Endothelial cell (in vitro differentiated cells): ENCODE measurements around the gene P3R3URF. TPM values are rescaled to one million over a fixed set of nuclear protein-coding genes. Genes with fewer than 3 reads are reported as not detected.

Experiments used
- DNase-seq: peaks from one replicate; pipeline ENCODE4 v3.0.0; 2021; ENCODE audit warnings: low spot score
- H3K27ac Mint-ChIP-seq: one replicate; pipeline ENCODE4 v1.8.0; 2021; ENCODE audit warnings: mixed read lengths, inconsistent platforms; ENCODE audit not compliant: unreplicated experiment
- H3K27me3 Mint-ChIP-seq: one replicate; pipeline ENCODE4 v1.8.0; 2021; ENCODE audit warnings: mild to moderate bottlenecking, moderate library complexity, mixed read lengths, inconsistent platforms; ENCODE audit not compliant: unreplicated experiment
- H3K36me3 Mint-ChIP-seq: one replicate; pipeline ENCODE4 v1.8.0; 2021; ENCODE audit warnings: mild to moderate bottlenecking, low read depth, mixed read lengths, inconsistent platforms; ENCODE audit not compliant: unreplicated experiment
- H3K4me1 Mint-ChIP-seq: one replicate; pipeline ENCODE4 v1.8.0; 2021; ENCODE audit warnings: mild to moderate bottlenecking, mixed read lengths, inconsistent platforms; ENCODE audit not compliant: unreplicated experiment
- H3K4me3 Mint-ChIP-seq: one replicate; pipeline ENCODE4 v1.8.0; 2021; ENCODE audit warnings: mild to moderate bottlenecking, mixed read lengths, inconsistent platforms; ENCODE audit not compliant: unreplicated experiment
- H3K9me3 Mint-ChIP-seq: one replicate; pipeline ENCODE4 v1.8.0; 2021; ENCODE audit warnings: mixed read lengths, inconsistent platforms; ENCODE audit not compliant: unreplicated experiment
- total RNA-seq: library from RNA; stranded (reverse); fragmentation: NEBNext Ultra II Directional; extraction: Animal tissue kit (Norgen Biotek cat#: 25700); gene quantifications from one replicate; pipeline ENCODE4 v1.2.1, GENCODE V29; 2021; ENCODE audit not compliant: unreplicated experiment
- TF ChIP-seq, protein P1 (sequence below): fragments of 200-600 bp; sonication (generic); IDR thresholded peaks from one replicate; pipeline ENCODE4 v1.5.0; 2021; ENCODE audit warnings: antibody characterized with exemption; ENCODE audit not compliant: unreplicated experiment

The P3R3URF gene
- total RNA-seq, 1 donor from 2014 or later = not detected

GRCh38 chr1:46173361-46173856 is 2.9 kb downstream of the P3R3URF start:
- Mint-ChIP-seq H3K4me3 (no peak overlapping the region), H3K27ac (no peak overlapping the region), H3K27me3 (peaks cover 10% of the 10 kb centered on the region), H3K4me1 (peaks cover 5% of the 10 kb centered on the region), H3K9me3 (no peaks in the 10 kb centered on the region), H3K36me3 (peaks cover 7% of the 10 kb centered on the region)
- DNase-seq = no peak
- TF ChIP-seq, protein P1, sequence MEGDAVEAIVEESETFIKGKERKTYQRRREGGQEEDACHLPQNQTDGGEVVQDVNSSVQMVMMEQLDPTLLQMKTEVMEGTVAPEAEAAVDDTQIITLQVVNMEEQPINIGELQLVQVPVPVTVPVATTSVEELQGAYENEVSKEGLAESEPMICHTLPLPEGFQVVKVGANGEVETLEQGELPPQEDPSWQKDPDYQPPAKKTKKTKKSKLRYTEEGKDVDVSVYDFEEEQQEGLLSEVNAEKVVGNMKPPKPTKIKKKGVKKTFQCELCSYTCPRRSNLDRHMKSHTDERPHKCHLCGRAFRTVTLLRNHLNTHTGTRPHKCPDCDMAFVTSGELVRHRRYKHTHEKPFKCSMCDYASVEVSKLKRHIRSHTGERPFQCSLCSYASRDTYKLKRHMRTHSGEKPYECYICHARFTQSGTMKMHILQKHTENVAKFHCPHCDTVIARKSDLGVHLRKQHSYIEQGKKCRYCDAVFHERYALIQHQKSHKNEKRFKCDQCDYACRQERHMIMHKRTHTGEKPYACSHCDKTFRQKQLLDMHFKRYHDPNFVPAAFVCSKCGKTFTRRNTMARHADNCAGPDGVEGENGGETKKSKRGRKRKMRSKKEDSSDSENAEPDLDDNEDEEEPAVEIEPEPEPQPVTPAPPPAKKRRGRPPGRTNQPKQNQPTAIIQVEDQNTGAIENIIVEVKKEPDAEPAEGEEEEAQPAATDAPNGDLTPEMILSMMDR = no peak

GRCh38 chr1:46172321-46172720 is 4.0 kb downstream of the P3R3URF start:
- H3K27ac Mint-ChIP-seq = no peak overlapping the region

GRCh38 chr1:46171871-46172270 is 4.4 kb downstream of the P3R3URF start:
- DNase-seq = no peak
- no peaks in the 10 kb centered on the region for H3K9me3 Mint-ChIP-seq

More at GRCh38 chr1:46172321-46172720, 4.0 kb downstream of the P3R3URF start:
- peaks cover 7% of the 10 kb centered on the region for H3K36me3 Mint-ChIP-seq
- peaks cover 10% of the 10 kb centered on the region for H3K27me3 Mint-ChIP-seq
- no peaks in the 10 kb centered on the region for H3K9me3 Mint-ChIP-seq
- no peak for DNase-seq
- no peak overlapping the region for H3K4me3 Mint-ChIP-seq
- TF ChIP-seq, protein P1 = no peak
- peaks cover 9% of the 10 kb centered on the region for H3K4me1 Mint-ChIP-seq

GRCh38 chr1:46171351-46171750 is 4.9 kb downstream of the P3R3URF start:
- TF ChIP-seq, protein P1 = no peak
- Mint-ChIP-seq H3K9me3 (no peaks in the 10 kb centered on the region), H3K27ac (no peak overlapping the region), H3K27me3 (peaks cover 10% of the 10 kb centered on the region), H3K4me1 (peaks cover 11% of the 10 kb centered on the region), H3K36me3 (peaks cover 7% of the 10 kb centered on the region), H3K4me3 (no peak overlapping the region)
- no peak for DNase-seq

More at GRCh38 chr1:46171871-46172270, 4.4 kb downstream of the P3R3URF start:
- Mint-ChIP-seq H3K36me3 (peaks cover 7% of the 10 kb centered on the region), H3K4me3 (no peak overlapping the region), H3K4me1 (peaks cover 9% of the 10 kb centered on the region), H3K27me3 (peaks cover 10% of the 10 kb centered on the region), H3K27ac (no peak overlapping the region)
- TF ChIP-seq, protein P1 = no peak

DNA sequence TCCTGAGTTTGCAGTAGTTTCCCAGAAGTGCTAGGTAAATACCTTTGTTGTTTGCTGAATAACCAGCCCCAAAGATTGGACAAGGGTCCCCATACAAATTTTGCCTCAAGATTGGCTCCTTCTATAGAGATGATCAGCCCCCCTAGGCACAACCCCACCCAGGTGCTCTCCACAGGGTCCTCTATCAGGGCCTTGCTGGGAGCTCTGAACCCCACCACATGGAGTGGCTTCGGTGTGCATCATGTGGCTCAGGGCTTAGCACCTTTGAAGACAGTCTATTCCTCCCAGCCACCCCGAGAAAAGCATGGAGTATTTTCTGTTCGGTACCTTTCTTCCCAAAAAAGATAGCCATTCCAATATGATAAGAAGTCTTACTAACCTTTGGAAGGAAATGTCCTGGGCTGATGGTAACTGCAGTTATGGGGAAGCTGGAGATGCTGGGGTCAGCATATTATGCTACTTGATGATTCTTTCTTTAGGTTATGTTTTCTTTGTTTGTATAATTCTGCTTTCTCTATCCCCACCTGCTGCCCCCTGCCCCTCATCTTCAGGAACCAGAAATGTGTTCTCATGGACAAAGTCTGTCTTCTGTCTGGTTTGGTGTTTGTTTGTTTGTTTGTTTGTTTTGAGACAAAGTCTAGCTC is 6.4 kb downstream of the P3R3URF start:
- no peak for DNase-seq
- Mint-ChIP-seq H3K9me3 (no peaks in the 10 kb centered on the region), H3K36me3 (peaks cover 7% of the 10 kb centered on the region), H3K27ac (no peak overlapping the region), H3K4me1 (peaks cover 12% of the 10 kb centered on the region), H3K27me3 (peaks cover 10% of the 10 kb centered on the region), H3K4me3 (no peak overlapping the region)
- TF ChIP-seq, protein P1 = no peak
